Activated T-helper 1 cell treated with anti-CD3 and anti-CD28 coated beads, Interleukin-12 subunit alpha, Interleukin-12 subunit beta, Interleukin-2, Interleukin-4 antibody, amounts not matched to agents 30 ng/mL and 10 ng/mL and 1 ng/mL, durations not matched to agents 14 hours and 24 hours and 36 hours (primary cell): ENCODE data around the gene KLHL40. TPM values are rescaled to one million over a fixed set of nuclear protein-coding genes. Genes with fewer than 3 reads are reported as not detected.
A peak's percentile ranks its signal among the peaks of the same experiment; 100 is the strongest.

ENCODE experiments used
- DNase-seq: peaks from one replicate; pipeline ENCODE4 v3.0.0; 2021; ENCODE audit warnings: low spot score
- H3K27ac Mint-ChIP-seq: one replicate; pipeline ENCODE4 v1.8.0; 2021; ENCODE audit warnings: mild to moderate bottlenecking, mixed read lengths
- H3K27me3 Mint-ChIP-seq: one replicate; pipeline ENCODE4 v1.8.0; 2022; ENCODE audit warnings: mild to moderate bottlenecking, moderate library complexity, mixed read lengths; ENCODE audit not compliant: insufficient read depth
- H3K36me3 Mint-ChIP-seq: one replicate; pipeline ENCODE4 v1.8.0; 2021; ENCODE audit warnings: low read depth, mixed read lengths
- H3K4me1 Mint-ChIP-seq: one replicate; pipeline ENCODE4 v1.8.0; 2021; ENCODE audit warnings: low read depth, mixed read lengths
- H3K4me3 Mint-ChIP-seq: one replicate; pipeline ENCODE4 v1.8.0; 2021; ENCODE audit warnings: mild to moderate bottlenecking, moderate library complexity, mixed read lengths
- H3K9me3 Mint-ChIP-seq: one replicate; pipeline ENCODE4 v1.8.0; 2021; ENCODE audit warnings: mixed read lengths
- intact Hi-C: fragments of 100-400 bp; cut with micrococcal nuclease; formaldehyde crosslinking; loops from one replicate; pipeline ENCODE4 v1.15.1; 2024
- total RNA-seq: library from RNA; stranded (reverse); gene quantifications from 2 replicates; pipeline ENCODE4 v1.2.3, GENCODE V29; 2022

KLHL40 gene
- total RNA-seq, 1 donor from 2014 or later: not detected

- peak; percentile 48 for DNase-seq
- H3K4me1 Mint-ChIP-seq: peaks cover 5% of the 10 kb centered on the region
- H3K4me3 Mint-ChIP-seq: no peak overlapping the region
- no peaks in the 10 kb centered on the region for H3K36me3 Mint-ChIP-seq
- no peak overlapping the region for H3K27ac Mint-ChIP-seq
- intact Hi-C loops: no loop called here
- no peaks in the 10 kb centered on the region for H3K27me3 Mint-ChIP-seq
- H3K9me3 Mint-ChIP-seq: no peaks in the 10 kb centered on the region
Measured at GRCh38 chr3:42701371-42702065, 16.2 kb downstream of the KLHL40 start.

GRCh38 chr3:42702066-42702951 lies 17.0 kb downstream of the KLHL40 start, which contains the start of gene HHATL:
HHATL (minus strand) TSS chr3:42702798; CDS start chr3:42700826, 1,972 bp downstream.
- no peak for DNase-seq
- H3K4me3 Mint-ChIP-seq: no peak within 1 kb of the TSS
- no peaks in the 10 kb centered on the region for H3K9me3 Mint-ChIP-seq
- H3K27me3 Mint-ChIP-seq: no peaks in the 10 kb centered on the region
- no peaks in the 10 kb centered on the region for H3K36me3 Mint-ChIP-seq
- no peak within 1 kb of the TSS for H3K27ac Mint-ChIP-seq
- H3K4me1 Mint-ChIP-seq: peaks cover 5% of the 10 kb centered on the region
- intact Hi-C loops: no loop called here

- Mint-ChIP-seq H3K27ac (no peak overlapping the region), H3K4me1 (peaks cover 5% of the 10 kb centered on the region), H3K4me3 (no peak overlapping the region), H3K36me3 (no peaks in the 10 kb centered on the region), H3K9me3 (no peaks in the 10 kb centered on the region), H3K27me3 (no peaks in the 10 kb centered on the region)
- intact Hi-C loops: no loop called here
- DNase-seq: no peak
Measured at GRCh38 chr3:42702982-42703694, 17.8 kb downstream of the KLHL40 start.

- no peaks in the 10 kb centered on the region for H3K36me3 Mint-ChIP-seq
- H3K27me3 Mint-ChIP-seq: no peaks in the 10 kb centered on the region
- H3K4me1 Mint-ChIP-seq: peaks cover 5% of the 10 kb centered on the region
- intact Hi-C loops: no loop called here
- DNase-seq: no peak
- no peak overlapping the region for H3K4me3 Mint-ChIP-seq
- no peaks in the 10 kb centered on the region for H3K9me3 Mint-ChIP-seq
- H3K27ac Mint-ChIP-seq: no peak overlapping the region
Measured at GRCh38 chr3:42703695-42704025, 18.3 kb downstream of the KLHL40 start.

GRCh38 chr3:42704136-42704841 lies 19.0 kb downstream of the KLHL40 start:
- Mint-ChIP-seq H3K36me3 (no peaks in the 10 kb centered on the region), H3K4me3 (no peak overlapping the region)

GRCh38 chr3:42705058-42705767 lies 19.9 kb downstream of the KLHL40 start:
- Mint-ChIP-seq H3K27ac (no peak overlapping the region), H3K27me3 (peaks cover 3% of the 10 kb centered on the region), H3K4me3 (no peak overlapping the region), H3K4me1 (peaks cover 5% of the 10 kb centered on the region), H3K9me3 (no peaks in the 10 kb centered on the region), H3K36me3 (no peaks in the 10 kb centered on the region)
- DNase-seq: no peak
- intact Hi-C loops: no loop called here

More at GRCh38 chr3:42704136-42704841, 19.0 kb downstream of the KLHL40 start:
- Mint-ChIP-seq H3K4me1 (peaks cover 5% of the 10 kb centered on the region), H3K27ac (no peak overlapping the region), H3K27me3 (peaks cover under 1% of the 10 kb centered on the region), H3K9me3 (no peaks in the 10 kb centered on the region)
- DNase-seq: no peak
- intact Hi-C loops: no loop called here

- no peaks in the 10 kb centered on the region for H3K9me3 Mint-ChIP-seq
- no peak for DNase-seq
- H3K27ac Mint-ChIP-seq: no peak overlapping the region
- peaks cover 5% of the 10 kb centered on the region for H3K27me3 Mint-ChIP-seq
- H3K4me1 Mint-ChIP-seq: peaks cover 4% of the 10 kb centered on the region
- H3K4me3 Mint-ChIP-seq: no peak overlapping the region
- H3K36me3 Mint-ChIP-seq: no peaks in the 10 kb centered on the region
- intact Hi-C loops: no loop called here
Measured at GRCh38 chr3:42705962-42706585, 20.7 kb downstream of the KLHL40 start.

- H3K4me1 Mint-ChIP-seq: no peaks in the 10 kb centered on the region
- intact Hi-C loops: no loop called here
- no peak for DNase-seq
- H3K36me3 Mint-ChIP-seq: no peaks in the 10 kb centered on the region
- H3K9me3 Mint-ChIP-seq: no peaks in the 10 kb centered on the region
- no peak overlapping the region for H3K4me3 Mint-ChIP-seq
- peaks cover 5% of the 10 kb centered on the region for H3K27me3 Mint-ChIP-seq
- H3K27ac Mint-ChIP-seq: no peak overlapping the region
Measured at GRCh38 chr3:42706721-42707619, 21.6 kb downstream of the KLHL40 start.

- H3K4me1 Mint-ChIP-seq: no peaks in the 10 kb centered on the region
- no peak overlapping the region for H3K4me3 Mint-ChIP-seq
- H3K27ac Mint-ChIP-seq: no peak overlapping the region
- no peak for DNase-seq
- intact Hi-C loops: no loop called here
- H3K36me3 Mint-ChIP-seq: no peaks in the 10 kb centered on the region
- H3K9me3 Mint-ChIP-seq: no peaks in the 10 kb centered on the region
- peaks cover 5% of the 10 kb centered on the region for H3K27me3 Mint-ChIP-seq
Measured at GRCh38 chr3:42707620-42708355, 22.5 kb downstream of the KLHL40 start.

- peaks cover 5% of the 10 kb centered on the region for H3K27me3 Mint-ChIP-seq
- intact Hi-C loops: no loop called here
Measured at GRCh38 chr3:42708611-42709151, 23.3 kb downstream of the KLHL40 start.

More at GRCh38 chr3:42708611-42709151, 23.3 kb downstream of the KLHL40 start:
- no peak overlapping the region for H3K27ac Mint-ChIP-seq
- no peaks in the 10 kb centered on the region for H3K36me3 Mint-ChIP-seq
- no peak for DNase-seq
- no peaks in the 10 kb centered on the region for H3K4me1 Mint-ChIP-seq
- H3K9me3 Mint-ChIP-seq: no peaks in the 10 kb centered on the region
- no peak overlapping the region for H3K4me3 Mint-ChIP-seq
